ENCODE data around the gene CALML6. TPM values are rescaled to one million over a fixed set of nuclear protein-coding genes. Genes with fewer than 3 reads are reported as not detected.

Gene CALML6
- total RNA-seq, 2 donors from 2014 or later, result not detected

DNA sequence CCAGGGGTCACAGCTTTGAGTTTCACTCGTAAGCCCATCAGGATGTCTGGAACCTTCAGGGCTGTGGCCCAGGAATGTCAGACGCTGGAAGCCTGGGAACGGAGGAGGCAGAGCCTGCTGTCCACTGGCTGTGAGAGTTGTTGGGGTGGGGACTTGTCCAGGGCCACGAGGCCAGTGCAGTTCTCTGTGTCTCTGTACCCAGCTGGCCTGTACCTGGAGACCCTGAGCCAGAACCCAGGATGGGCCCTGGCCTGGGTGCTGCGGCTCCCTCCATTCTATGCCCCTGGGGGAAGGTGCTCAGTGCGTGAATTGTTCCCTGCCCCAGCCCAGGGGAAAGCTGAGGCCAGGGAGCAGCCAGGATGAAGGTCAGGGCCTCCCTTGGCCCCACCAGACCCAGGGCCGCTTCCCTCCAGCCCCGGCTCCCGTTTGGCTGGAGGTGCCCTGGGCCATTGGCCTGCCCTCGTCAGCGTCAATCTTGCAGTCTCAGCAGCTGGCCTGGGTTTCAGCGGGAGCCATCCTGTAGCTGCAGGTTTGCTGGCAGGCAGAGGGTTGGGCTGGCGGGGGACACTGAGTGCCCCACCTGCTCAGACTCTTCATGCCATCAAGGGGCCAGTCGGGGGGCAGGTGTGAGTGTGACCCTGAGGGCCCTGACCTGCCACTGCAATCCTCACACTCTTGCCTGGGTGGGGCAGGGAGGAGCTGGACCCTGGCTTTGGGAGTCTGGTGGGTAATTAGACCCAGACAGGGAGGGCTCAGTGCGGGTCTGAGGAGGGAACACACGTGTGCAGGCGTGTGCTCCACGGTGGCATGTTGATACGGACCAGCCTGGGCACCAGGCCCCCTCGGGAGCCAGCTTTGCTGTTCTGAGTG is 724 bp upstream of the CALML6 start:
- H3K27ac ChIP-seq, result no peak overlapping the region
- DNase-seq (ENCODE audit: low spot score), result no peak

DNA sequence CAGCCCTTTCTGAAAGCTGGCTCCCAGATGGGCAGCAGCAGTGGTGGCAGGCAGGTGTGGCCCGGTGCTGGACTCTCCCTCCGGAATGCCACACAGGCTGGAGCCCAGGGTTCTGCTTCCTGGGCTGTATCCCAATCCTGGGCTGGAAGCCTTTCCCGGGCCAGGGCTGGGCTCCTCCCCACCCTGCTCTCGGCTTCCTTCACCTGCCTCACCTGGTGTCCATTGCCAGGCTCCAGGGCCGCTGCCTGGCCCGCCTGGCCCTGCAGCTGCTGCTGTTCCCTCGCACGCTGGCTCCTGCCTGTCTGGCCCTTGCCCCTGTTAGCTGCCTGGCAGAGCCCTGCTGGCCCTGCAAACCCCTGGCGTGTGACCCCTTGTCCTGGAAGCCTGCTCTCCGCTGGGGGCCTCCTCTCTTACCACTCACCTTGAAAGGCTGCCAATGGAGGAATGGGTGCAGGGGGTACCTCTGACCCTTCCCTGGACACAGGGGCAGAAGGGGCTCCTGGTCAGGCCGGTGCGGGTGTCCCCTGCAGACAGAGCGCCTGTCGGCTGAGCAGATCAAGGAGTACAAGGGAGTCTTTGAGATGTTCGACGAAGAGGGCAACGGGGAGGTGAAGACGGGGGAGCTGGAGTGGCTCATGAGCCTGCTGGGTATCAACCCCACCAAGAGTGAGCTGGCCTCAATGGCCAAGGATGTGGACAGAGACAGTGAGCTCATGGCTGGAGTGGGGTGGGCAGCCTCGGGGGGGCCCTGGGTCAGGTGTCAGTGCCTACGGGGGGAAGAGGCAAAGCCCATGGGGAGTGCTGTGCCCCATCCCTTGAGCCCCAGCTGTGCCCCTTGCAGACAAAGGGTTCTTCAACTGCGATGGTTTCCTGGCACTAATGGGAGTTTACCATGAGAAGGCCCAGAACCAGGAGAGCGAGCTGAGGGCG is 1.1 kb downstream of the CALML6 start:
- no peaks in the 10 kb centered on the region for H3K36me3 ChIP-seq
- DNase-seq (ENCODE audit: low spot score) (no peak), ATAC-seq (ENCODE audit: insufficient number of reproducible peaks, low FRiP score, low read depth) (no peak)
- no peaks in the 10 kb centered on the region for H3K27me3 ChIP-seq (replicated peaks; ENCODE audit: insufficient read depth)
- H3K27ac ChIP-seq, result no peak overlapping the region
- TF ChIP-seq, protein P1, sequence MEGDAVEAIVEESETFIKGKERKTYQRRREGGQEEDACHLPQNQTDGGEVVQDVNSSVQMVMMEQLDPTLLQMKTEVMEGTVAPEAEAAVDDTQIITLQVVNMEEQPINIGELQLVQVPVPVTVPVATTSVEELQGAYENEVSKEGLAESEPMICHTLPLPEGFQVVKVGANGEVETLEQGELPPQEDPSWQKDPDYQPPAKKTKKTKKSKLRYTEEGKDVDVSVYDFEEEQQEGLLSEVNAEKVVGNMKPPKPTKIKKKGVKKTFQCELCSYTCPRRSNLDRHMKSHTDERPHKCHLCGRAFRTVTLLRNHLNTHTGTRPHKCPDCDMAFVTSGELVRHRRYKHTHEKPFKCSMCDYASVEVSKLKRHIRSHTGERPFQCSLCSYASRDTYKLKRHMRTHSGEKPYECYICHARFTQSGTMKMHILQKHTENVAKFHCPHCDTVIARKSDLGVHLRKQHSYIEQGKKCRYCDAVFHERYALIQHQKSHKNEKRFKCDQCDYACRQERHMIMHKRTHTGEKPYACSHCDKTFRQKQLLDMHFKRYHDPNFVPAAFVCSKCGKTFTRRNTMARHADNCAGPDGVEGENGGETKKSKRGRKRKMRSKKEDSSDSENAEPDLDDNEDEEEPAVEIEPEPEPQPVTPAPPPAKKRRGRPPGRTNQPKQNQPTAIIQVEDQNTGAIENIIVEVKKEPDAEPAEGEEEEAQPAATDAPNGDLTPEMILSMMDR (IDR thresholded peaks at IDR 0.05), result no peak
- H3K9me3 ChIP-seq, result no peaks in the 10 kb centered on the region
- peaks cover 0 to 10% of the 10 kb centered on the region in 2 donors for H3K4me1 ChIP-seq (ENCODE audit: control insufficient read depth in 1 of 2, low read depth in 2 of 2)
- no peak overlapping the region for H3K4me3 ChIP-seq

More for the DNA sequence above, 724 bp upstream of the CALML6 start:
- Histone ChIP-seq H3K9me3 (no peaks in the 10 kb centered on the region), H3K4me1 (ENCODE audit: control insufficient read depth in 1 of 2, low read depth in 2 of 2) (peaks cover 3 to 19% of the 10 kb centered on the region in 2 donors), H3K36me3 (no peaks in the 10 kb centered on the region), H3K27me3 (replicated peaks; ENCODE audit: insufficient read depth) (no peaks in the 10 kb centered on the region), H3K4me3 (no peak overlapping the region)
- TF ChIP-seq, protein P1 (IDR thresholded peaks at IDR 0.05), result no peak
- ATAC-seq (ENCODE audit: insufficient number of reproducible peaks, low FRiP score, low read depth), result no peak

DNA sequence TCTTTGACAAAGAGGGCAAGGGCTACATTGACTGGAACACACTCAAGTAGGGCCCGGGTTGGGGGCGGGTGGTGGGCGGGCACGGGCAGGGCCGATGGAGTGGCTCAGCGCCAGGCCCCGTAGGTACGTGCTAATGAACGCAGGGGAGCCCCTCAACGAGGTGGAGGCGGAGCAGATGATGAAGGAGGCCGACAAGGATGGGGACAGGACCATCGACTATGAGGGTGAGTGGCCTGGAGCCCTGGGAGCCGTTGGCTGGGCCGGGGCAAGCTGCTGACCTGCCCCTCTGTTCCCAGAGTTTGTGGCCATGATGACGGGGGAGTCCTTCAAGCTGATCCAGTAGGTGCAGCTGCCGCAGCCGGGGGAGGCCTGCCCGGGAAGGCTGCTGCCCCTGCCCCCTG is 1.8 kb downstream of the CALML6 start:
- no peak overlapping the region for H3K4me3 ChIP-seq
- no peak for ATAC-seq (ENCODE audit: insufficient number of reproducible peaks, low FRiP score, low read depth)
- H3K27me3 ChIP-seq (replicated peaks; ENCODE audit: insufficient read depth), result no peaks in the 10 kb centered on the region
- no peak for DNase-seq (ENCODE audit: low spot score)
- H3K36me3 ChIP-seq, result no peaks in the 10 kb centered on the region
- TF ChIP-seq, protein P1 (IDR thresholded peaks at IDR 0.05), result no peak
- H3K4me1 ChIP-seq (ENCODE audit: control insufficient read depth in 1 of 2, low read depth in 2 of 2), result peaks cover 0 to 10% of the 10 kb centered on the region in 2 donors
- no peaks in the 10 kb centered on the region for H3K9me3 ChIP-seq
- H3K27ac ChIP-seq, result no peak overlapping the region

DNA sequence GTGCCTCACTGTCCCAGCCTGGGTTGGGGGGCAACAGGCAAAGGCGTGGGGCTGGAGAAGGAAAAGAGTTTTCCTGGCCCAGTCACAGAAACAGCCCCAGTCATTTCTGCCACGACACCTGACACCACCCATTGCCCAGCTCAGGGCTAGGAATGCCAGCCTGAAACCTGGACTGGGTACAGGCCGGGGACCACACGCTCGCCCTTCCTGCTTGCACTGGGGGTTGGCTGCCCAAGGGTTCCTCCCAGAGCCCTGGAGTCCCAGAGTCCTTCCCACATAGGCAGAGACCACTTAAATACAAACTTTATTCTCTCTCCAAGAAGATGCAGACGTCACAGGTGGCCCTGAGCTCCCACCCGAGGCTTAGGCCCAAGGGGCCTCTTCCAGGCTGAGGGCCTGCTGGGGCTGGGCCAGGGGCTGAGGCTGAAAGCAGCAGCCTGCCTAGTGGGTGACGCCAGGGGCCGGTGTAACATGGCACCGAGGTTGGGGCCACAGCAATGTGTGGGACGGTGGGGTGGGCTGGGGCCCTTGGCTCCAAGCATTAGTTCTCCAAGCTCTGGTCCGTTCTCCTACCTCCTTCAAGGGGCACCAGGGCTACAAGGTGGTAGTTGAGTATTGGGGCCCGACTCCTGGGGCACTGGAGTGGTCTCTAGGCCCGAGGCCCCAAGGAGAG is 2.4 kb downstream of the CALML6 start:
- Histone ChIP-seq H3K36me3 (no peaks in the 10 kb centered on the region), H3K9me3 (no peaks in the 10 kb centered on the region), H3K27ac (no peak overlapping the region), H3K4me3 (no peak overlapping the region), H3K27me3 (replicated peaks; ENCODE audit: insufficient read depth) (no peaks in the 10 kb centered on the region), H3K4me1 (ENCODE audit: control insufficient read depth in 1 of 2, low read depth in 2 of 2) (peaks cover 0 to 10% of the 10 kb centered on the region in 2 donors)
- ATAC-seq (ENCODE audit: insufficient number of reproducible peaks, low FRiP score, low read depth) (no peak), DNase-seq (ENCODE audit: low spot score) (no peak)
- TF ChIP-seq, protein P1 (IDR thresholded peaks at IDR 0.05), result no peak

Data from thoracic aorta (tissue), 2 donors.